GM12878 (cell line): ENCODE results near the gene STON2. TPM values are rescaled to one million over a fixed set of nuclear protein-coding genes. Genes with fewer than 3 reads are reported as not detected.

Experiments used
- BCL11A ChIP-seq: IDR thresholded peaks from 2 replicates; pipeline ENCODE4 v1.6.1; 2011; ENCODE audit warnings: low read depth, low read length
- DPF2 ChIP-seq: fragments of 450-650 bp; IDR thresholded peaks from 2 replicates; pipeline ENCODE4 v1.6.1; 2017; ENCODE audit warnings: mild to moderate bottlenecking
- EP300 ChIP-seq, 2 experiments: fragments of 150-350 bp in 1 of 2; IDR thresholded peaks; 2 replicates each; pipeline ENCODE4 v1.6.1; 2011 to 2012; ENCODE audit warnings: low read depth in 2 of 2, low read length in 2 of 2, borderline replicate concordance in 1 of 2, improper control_type of control experiment in 1 of 2, inconsistent platforms in 1 of 2; ENCODE audit not compliant: control insufficient read depth in 1 of 2
- HCFC1 ChIP-seq: fragments of 150-350 bp; IDR thresholded peaks from 2 replicates; pipeline ENCODE4 v1.6.1; 2014; ENCODE audit warnings: low read length
- HDAC6 ChIP-seq: fragments of 200-600 bp; sonication (generic); IDR thresholded peaks from one replicate; pipeline ENCODE4 v1.8.0; 2017; ENCODE audit warnings: antibody characterized with exemption; ENCODE audit not compliant: unreplicated experiment
- MTA2 ChIP-seq: fragments of 450-650 bp; IDR thresholded peaks from 2 replicates; pipeline ENCODE4 v1.6.1; 2016; ENCODE audit warnings: low read depth, mild to moderate bottlenecking, moderate library complexity
- MYB ChIP-seq: fragments of 150-350 bp; IDR thresholded peaks from 2 replicates; pipeline ENCODE4 v1.6.1; 2014; ENCODE audit warnings: mild to moderate bottlenecking, low read depth, low read length, borderline replicate concordance
- NFYA ChIP-seq: IDR thresholded peaks from 2 replicates; pipeline ENCODE4 v1.6.1; 2011; ENCODE audit warnings: low read depth, mild to moderate bottlenecking, low read length, improper control_type of control experiment, borderline replicate concordance
- PML ChIP-seq: IDR thresholded peaks from 2 replicates; pipeline ENCODE4 v1.6.1; 2012; ENCODE audit warnings: low read length, inconsistent platforms
- POLR2A ChIP-seq: IDR thresholded peaks from 2 replicates; pipeline ENCODE4 v1.6.1; 2011; ENCODE audit warnings: low read depth, mild to moderate bottlenecking, low read length
- POU2F2 ChIP-seq: IDR thresholded peaks from 3 replicates; pipeline ENCODE4 v1.6.1; 2011; ENCODE audit warnings: low read depth, mild to moderate bottlenecking, low read length, borderline replicate concordance
- RUNX3 ChIP-seq: IDR thresholded peaks from 2 replicates; pipeline ENCODE4 v1.6.1; 2012; ENCODE audit warnings: low read length, inconsistent platforms
- SMAD5 ChIP-seq: IDR thresholded peaks from 2 replicates; pipeline ENCODE4 v1.6.1; 2016; ENCODE audit warnings: antibody characterized with exemption, low read depth
- SMC3 ChIP-seq: IDR thresholded peaks from 2 replicates; pipeline ENCODE4 v1.6.1; 2011; ENCODE audit warnings: low read length, improper control_type of control experiment, borderline replicate concordance
- SPI1 ChIP-seq: IDR thresholded peaks from 2 replicates; pipeline ENCODE4 v1.6.1; 2011; ENCODE audit warnings: low read depth, mild to moderate bottlenecking, low read length, moderate library complexity, borderline replicate concordance; ENCODE audit not compliant: insufficient read depth
- STAT1 ChIP-seq: fragments of 450-650 bp; conservative IDR thresholded peaks from 2 replicates; pipeline ENCODE4 v1.6.1; 2014; ENCODE audit warnings: antibody characterized with exemption, mild to moderate bottlenecking
- YBX1 ChIP-seq: fragments of 450-650 bp; IDR thresholded peaks from 2 replicates; pipeline ENCODE4 v1.6.1; 2016; ENCODE audit warnings: antibody characterized with exemption
- ZNF207 ChIP-seq: fragments of 450-650 bp; IDR thresholded peaks from 2 replicates; pipeline ENCODE4 v1.6.1; 2014; ENCODE audit warnings: antibody characterized with exemption, mild to moderate bottlenecking, borderline replicate concordance
- ZNF217 ChIP-seq: fragments of 450-650 bp; IDR thresholded peaks from 2 replicates; pipeline ENCODE4 v1.6.1; 2017; ENCODE audit warnings: antibody characterized with exemption, mild to moderate bottlenecking
- ZNF622 ChIP-seq: fragments of 450-650 bp; IDR thresholded peaks from 2 replicates; pipeline ENCODE4 v1.6.1; 2017; ENCODE audit warnings: mild to moderate bottlenecking, inconsistent platforms
- polyA plus RNA-seq, 11 experiments: library from polyadenylated mRNA; depleted of rRNA in 4 of 11; unstranded in 6 of 11; stranded (reverse) in 5 of 11; fragments of >200 nt; fragmentation: Nextera tagmentation in 4 of 11; fragmentation: Illumina TruSeq in 1 of 11; extraction: Ambion mirVana in 4 of 11; extraction: Trizol in 1 of 11; gene quantifications; 1 replicate in 1 of 11; 2 replicates in 10 of 11; pipeline versions ENCODE4 v1.2.1 to v1.2.3, GENCODE V29; 2011 to 2016; ENCODE audit warnings: inconsistent platforms in 2 of 11, missing spikeins in 2 of 11, low read depth in 1 of 11
- total RNA-seq, 4 experiments: library from RNA; depleted of rRNA in 3 of 4; stranded (reverse); fragments of >200 nt in 3 of 4; fragmentation: Illumina TruSeq in 1 of 4; extraction: Trizol in 1 of 4; gene quantifications; 2 replicates each; pipeline versions ENCODE4 v1.2.1 to v1.2.3, GENCODE V29; 2013 to 2021
- TF ChIP-seq, protein P1 (sequence below): fragments of 450-650 bp; IDR thresholded peaks from 2 replicates; pipeline ENCODE4 v1.6.1; 2016; ENCODE audit warnings: mild to moderate bottlenecking
- TF ChIP-seq, protein P2 (sequence below): fragments of 450-650 bp; IDR thresholded peaks from 2 replicates; pipeline ENCODE4 v1.6.1; 2014; ENCODE audit warnings: mild to moderate bottlenecking
- TF ChIP-seq, protein P3 (sequence below): IDR thresholded peaks from 2 replicates; pipeline ENCODE4 v1.6.1; 2011; ENCODE audit warnings: borderline replicate concordance, low read depth, mild to moderate bottlenecking, moderate library complexity, mixed read lengths, low read length; ENCODE audit not compliant: insufficient read depth; ENCODE audit errors: extremely low read length
- TF ChIP-seq, protein P4 (sequence below): fragments of 450-650 bp; conservative IDR thresholded peaks from 2 replicates; pipeline ENCODE4 v1.6.1; 2017; ENCODE audit warnings: mild to moderate bottlenecking, moderate library complexity
- TF ChIP-seq, protein P5 (sequence below): fragments of 450-650 bp; IDR thresholded peaks from 2 replicates; pipeline ENCODE4 v1.6.1; 2016; ENCODE audit warnings: mild to moderate bottlenecking

Gene STON2
- total and polyA plus RNA-seq, 10 of the 15 experiments (the other 5 are each of a cell fraction or from before 2014, with no cell fraction given) = 0.03 to 0.13 (median 0.03) TPM; not detected in 7

DNA sequence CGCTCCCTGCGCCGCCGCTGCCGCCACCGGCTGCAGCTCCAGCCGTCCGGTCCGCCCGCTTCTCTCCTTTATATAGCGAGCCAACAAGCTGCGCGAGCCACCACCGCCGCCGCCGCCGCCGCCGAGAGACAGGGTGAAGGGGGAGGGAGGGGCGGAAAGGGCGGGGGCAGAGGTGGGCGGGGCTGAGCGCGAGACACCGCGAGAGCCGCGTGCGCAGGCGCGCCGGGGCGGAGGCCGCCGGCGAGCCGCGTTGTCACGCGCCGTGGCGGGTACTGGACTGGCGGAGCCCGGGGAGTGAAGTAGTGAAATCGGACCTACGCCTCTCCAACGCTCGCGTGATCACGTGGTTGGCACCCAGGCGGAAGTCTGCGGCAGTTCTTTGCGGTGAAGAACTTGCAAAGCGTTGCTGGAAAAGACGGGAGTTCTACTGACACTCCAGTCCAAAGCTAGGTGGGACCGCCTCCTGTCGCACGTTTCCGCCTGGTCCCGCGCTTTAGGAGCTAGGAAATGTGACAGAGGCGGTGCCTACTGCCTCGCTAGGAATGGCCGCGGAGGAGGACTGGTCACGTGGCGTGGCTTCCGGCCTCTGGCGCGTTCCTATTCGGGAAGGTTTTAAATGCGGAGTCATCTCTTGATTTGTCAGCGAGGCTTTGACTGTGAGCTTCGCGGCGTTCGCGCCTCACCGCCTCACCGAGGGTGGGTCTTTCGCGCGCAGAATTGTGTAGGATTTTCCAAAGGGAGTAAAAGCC lies 179.1 kb downstream of the STON2 start, which contains the start of gene GTF2A1 (continued):
- TF ChIP-seq ZNF217 = no peak
- TF ChIP-seq SPI1 = no peak
- TF ChIP-seq ZNF207 = peak; percentile 86; the same call in 1 of the 2 replicates
- TF ChIP-seq, protein P1, sequence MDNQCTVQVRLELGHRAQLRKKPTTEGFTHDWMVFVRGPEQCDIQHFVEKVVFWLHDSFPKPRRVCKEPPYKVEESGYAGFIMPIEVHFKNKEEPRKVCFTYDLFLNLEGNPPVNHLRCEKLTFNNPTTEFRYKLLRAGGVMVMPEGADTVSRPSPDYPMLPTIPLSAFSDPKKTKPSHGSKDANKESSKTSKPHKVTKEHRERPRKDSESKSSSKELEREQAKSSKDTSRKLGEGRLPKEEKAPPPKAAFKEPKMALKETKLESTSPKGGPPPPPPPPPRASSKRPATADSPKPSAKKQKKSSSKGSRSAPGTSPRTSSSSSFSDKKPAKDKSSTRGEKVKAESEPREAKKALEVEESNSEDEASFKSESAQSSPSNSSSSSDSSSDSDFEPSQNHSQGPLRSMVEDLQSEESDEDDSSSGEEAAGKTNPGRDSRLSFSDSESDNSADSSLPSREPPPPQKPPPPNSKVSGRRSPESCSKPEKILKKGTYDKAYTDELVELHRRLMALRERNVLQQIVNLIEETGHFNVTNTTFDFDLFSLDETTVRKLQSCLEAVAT = no peak
- peak; percentile 78; the same call in 1 of the 2 replicates for TF ChIP-seq SMAD5
- TF ChIP-seq ZNF622 = no peak
- peak; percentile 91 for TF ChIP-seq DPF2
- TF ChIP-seq, protein P2, sequence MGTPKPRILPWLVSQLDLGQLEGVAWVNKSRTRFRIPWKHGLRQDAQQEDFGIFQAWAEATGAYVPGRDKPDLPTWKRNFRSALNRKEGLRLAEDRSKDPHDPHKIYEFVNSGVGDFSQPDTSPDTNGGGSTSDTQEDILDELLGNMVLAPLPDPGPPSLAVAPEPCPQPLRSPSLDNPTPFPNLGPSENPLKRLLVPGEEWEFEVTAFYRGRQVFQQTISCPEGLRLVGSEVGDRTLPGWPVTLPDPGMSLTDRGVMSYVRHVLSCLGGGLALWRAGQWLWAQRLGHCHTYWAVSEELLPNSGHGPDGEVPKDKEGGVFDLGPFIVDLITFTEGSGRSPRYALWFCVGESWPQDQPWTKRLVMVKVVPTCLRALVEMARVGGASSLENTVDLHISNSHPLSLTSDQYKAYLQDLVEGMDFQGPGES = 0 out of 2 replicates have a peak, but pooled peaks have one; percentile 32
- TF ChIP-seq MTA2 = peak; percentile 22; the same call in 1 of the 2 replicates
- TF ChIP-seq, protein P3, sequence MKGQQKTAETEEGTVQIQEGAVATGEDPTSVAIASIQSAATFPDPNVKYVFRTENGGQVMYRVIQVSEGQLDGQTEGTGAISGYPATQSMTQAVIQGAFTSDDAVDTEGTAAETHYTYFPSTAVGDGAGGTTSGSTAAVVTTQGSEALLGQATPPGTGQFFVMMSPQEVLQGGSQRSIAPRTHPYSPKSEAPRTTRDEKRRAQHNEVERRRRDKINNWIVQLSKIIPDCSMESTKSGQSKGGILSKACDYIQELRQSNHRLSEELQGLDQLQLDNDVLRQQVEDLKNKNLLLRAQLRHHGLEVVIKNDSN = peak; percentile 89
- TF ChIP-seq POLR2A = peak; percentile 95
- TF ChIP-seq YBX1 = no peak
- TF ChIP-seq NFYA = no peak
- TF ChIP-seq PML = peak; percentile 97
- 0 out of 2 replicates have a peak, but pooled peaks have one; percentile 26 for TF ChIP-seq STAT1
- TF ChIP-seq, protein P4, sequence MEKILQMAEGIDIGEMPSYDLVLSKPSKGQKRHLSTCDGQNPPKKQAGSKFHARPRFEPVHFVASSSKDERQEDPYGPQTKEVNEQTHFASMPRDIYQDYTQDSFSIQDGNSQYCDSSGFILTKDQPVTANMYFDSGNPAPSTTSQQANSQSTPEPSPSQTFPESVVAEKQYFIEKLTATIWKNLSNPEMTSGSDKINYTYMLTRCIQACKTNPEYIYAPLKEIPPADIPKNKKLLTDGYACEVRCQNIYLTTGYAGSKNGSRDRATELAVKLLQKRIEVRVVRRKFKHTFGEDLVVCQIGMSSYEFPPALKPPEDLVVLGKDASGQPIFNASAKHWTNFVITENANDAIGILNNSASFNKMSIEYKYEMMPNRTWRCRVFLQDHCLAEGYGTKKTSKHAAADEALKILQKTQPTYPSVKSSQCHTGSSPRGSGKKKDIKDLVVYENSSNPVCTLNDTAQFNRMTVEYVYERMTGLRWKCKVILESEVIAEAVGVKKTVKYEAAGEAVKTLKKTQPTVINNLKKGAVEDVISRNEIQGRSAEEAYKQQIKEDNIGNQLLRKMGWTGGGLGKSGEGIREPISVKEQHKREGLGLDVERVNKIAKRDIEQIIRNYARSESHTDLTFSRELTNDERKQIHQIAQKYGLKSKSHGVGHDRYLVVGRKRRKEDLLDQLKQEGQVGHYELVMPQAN = peak; percentile 58; the same call in 1 of the 2 replicates
- no peak for TF ChIP-seq SMC3
- TF ChIP-seq BCL11A = no peak
- peak; percentile 95 for TF ChIP-seq HDAC6
- peak; percentile 58 for TF ChIP-seq HCFC1
- TF ChIP-seq RUNX3 = peak; percentile 84
- peak; percentile 2 to 49; a peak in 1 of 4 replicates for TF ChIP-seq EP300 (IDR thresholded peaks at IDR 0.05; ENCODE audit: borderline replicate concordance in 1 of 2, control insufficient read depth in 1 of 2, low read depth in 2 of 2, low read length in 2 of 2)
- 0 out of 2 replicates have a peak, but pooled peaks have one; percentile 20 for TF ChIP-seq MYB
- TF ChIP-seq POU2F2 = peak; percentile 72
- TF ChIP-seq, protein P5, sequence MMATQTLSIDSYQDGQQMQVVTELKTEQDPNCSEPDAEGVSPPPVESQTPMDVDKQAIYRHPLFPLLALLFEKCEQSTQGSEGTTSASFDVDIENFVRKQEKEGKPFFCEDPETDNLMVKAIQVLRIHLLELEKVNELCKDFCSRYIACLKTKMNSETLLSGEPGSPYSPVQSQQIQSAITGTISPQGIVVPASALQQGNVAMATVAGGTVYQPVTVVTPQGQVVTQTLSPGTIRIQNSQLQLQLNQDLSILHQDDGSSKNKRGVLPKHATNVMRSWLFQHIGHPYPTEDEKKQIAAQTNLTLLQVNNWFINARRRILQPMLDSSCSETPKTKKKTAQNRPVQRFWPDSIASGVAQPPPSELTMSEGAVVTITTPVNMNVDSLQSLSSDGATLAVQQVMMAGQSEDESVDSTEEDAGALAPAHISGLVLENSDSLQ = peak; percentile 24; the same call in 1 of the 2 replicates
